GM19240 (cell line): Measurements from ENCODE around the gene TM7SF2.

Source experiments
- DNase-seq: peaks from one replicate; pipeline ENCODE4 v3.0.0; 2011; ENCODE audit warnings: low spot score; ENCODE audit not compliant: insufficient read length

TM7SF2 gene

GRCh38 chr11:65111744-65112545 is at the start of gene TM7SF2:
Gene TM7SF2, plus strand, starts transcription at chr11:65111872. Its CDS starts 144 bp downstream, at chr11:65112016.
- DNase-seq: no peak

GRCh38 chr11:65063532-65063931 is 48.1 kb upstream of the TM7SF2 start:
- no peak for DNase-seq

GRCh38 chr11:65064847-65065240 is 46.8 kb upstream of the TM7SF2 start:
- DNase-seq: no peak

- DNase-seq: no peak
Observed at GRCh38 chr11:65065851-65066250, 45.8 kb upstream of the TM7SF2 start.

- no peak for DNase-seq
Observed at GRCh38 chr11:65066315-65066714, 45.4 kb upstream of the TM7SF2 start.

- DNase-seq: no peak
Observed at GRCh38 chr11:65066805-65067291, 44.8 kb upstream of the TM7SF2 start.

GRCh38 chr11:65067446-65067845 is 44.2 kb upstream of the TM7SF2 start:
- no peak for DNase-seq

GRCh38 chr11:65069217-65069616 is 42.5 kb upstream of the TM7SF2 start:
- DNase-seq: no peak

GRCh38 chr11:65071907-65072630 is 39.6 kb upstream of the TM7SF2 start:
- DNase-seq: no peak

- no peak for DNase-seq
Observed at GRCh38 chr11:65072631-65072966, 39.1 kb upstream of the TM7SF2 start.

- DNase-seq: no peak
Observed at GRCh38 chr11:65077451-65077850, 34.2 kb upstream of the TM7SF2 start.

- DNase-seq: peak; percentile 53
Observed at GRCh38 chr11:65078151-65078550, 33.5 kb upstream of the TM7SF2 start.

GRCh38 chr11:65078786-65079342 is 32.8 kb upstream of the TM7SF2 start:
- DNase-seq: no peak

GRCh38 chr11:65083134-65083833 is 28.4 kb upstream of the TM7SF2 start:
- DNase-seq: no peak

GRCh38 chr11:65083834-65084597 is 27.7 kb upstream of the TM7SF2 start, which contains the start of the genes CDCA5 and ZFPL1:
Gene CDCA5, minus strand, starts transcription at chr11:65084040. Its CDS starts 62 bp downstream, at chr11:65083978.
Gene ZFPL1, plus strand, starts transcription at chr11:65084222. Its CDS starts 477 bp downstream, at chr11:65084699.
- DNase-seq: peak; percentile 98

GRCh38 chr11:65084598-65085375 is 26.9 kb upstream of the TM7SF2 start:
- no peak for DNase-seq

GRCh38 chr11:65085446-65085845 is 26.2 kb upstream of the TM7SF2 start:
- no peak for DNase-seq

- DNase-seq: no peak
Observed at GRCh38 chr11:65086809-65087208, 24.9 kb upstream of the TM7SF2 start.

- no peak for DNase-seq
Observed at GRCh38 chr11:65087216-65087615, 24.5 kb upstream of the TM7SF2 start.

GRCh38 chr11:65087827-65088226 is 23.8 kb upstream of the TM7SF2 start:
- no peak for DNase-seq
